Measurements from ENCODE around the gene TRPC6. TPM values are rescaled to one million over a fixed set of nuclear protein-coding genes. Genes with fewer than 3 reads are reported as not detected.

The TRPC6 gene
- 0.19 TPM for total RNA-seq
- long read RNA-seq, result 0 reads

DNA sequence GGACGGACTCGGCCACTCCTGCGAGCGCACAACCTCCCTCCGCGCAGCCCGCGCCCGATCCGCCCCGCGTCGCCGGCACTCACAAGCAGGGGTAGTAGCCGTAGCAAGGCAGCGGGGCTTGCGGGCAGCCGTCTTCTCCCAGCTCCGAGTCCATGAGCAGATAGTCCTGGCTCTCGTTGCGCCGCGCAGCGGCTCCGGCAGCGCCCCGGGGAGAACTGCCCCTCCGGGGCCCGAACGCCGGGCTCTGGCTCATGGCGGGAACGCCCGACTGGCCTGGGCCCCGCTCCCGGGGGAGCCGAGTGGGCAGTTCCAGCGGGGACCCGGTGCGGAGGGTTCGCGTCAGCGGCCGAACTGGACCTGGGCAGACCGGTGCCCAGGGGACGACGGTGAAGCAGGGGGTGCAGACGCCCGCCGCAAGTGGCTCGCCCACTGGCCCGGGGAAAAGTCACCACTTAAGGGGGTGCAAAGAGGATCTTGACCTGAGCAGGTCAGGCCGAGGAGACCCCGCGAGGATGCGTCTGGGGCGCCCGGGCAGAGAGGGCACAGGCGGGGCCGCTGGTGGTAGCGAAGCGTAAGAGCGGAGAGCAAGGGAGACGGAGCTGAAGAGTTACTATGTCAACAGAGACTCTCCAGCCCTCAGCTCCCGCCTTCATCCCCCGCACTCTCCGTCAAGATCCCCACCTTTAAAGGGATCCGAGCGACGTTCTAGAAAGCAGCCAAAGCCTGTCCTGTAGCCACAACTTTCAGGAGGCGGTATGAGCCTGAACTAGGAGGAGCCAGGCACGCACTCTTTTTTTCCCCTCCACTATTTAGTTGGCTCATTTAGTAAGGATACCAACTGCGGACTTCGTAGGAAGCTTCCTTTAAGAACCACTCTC, at the start of gene TRPC6:
Gene TRPC6 (minus strand): TSS at position 757 of the 878 bp plus-strand sequence. CDS start 504 bp downstream, at position 253.
- ATAC-seq, result peak; percentile 62
- intact Hi-C loops (cut with DNase I), result no loop called here

DNA sequence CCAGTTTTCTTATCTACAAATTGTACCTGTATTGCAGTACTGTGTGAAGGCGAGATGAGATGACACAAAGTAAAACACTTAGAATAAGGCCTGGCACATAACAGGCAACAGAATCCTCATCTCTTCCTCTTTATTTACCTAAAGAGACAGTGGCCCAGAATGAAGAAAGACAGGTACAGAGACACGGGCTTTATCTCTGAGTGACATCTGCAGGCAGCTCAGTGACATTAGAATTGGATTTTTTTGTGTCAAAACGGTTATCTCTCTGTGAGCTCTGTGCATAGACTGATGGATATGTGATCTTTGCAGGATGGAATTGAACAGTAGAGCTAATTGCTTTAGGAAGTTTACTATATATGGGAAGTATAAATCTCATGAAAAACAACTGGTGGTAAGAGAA, 36.2 kb upstream of the TRPC6 start:
- DNase-seq (ENCODE audit: missing footprints), result no peak
- ATAC-seq, result no peak
- intact Hi-C loops (cut with DNase I), result no loop called here

More for the DNA sequence above, at the start of gene TRPC6:
- peak; percentile 55 for DNase-seq (ENCODE audit: missing footprints)

DNA sequence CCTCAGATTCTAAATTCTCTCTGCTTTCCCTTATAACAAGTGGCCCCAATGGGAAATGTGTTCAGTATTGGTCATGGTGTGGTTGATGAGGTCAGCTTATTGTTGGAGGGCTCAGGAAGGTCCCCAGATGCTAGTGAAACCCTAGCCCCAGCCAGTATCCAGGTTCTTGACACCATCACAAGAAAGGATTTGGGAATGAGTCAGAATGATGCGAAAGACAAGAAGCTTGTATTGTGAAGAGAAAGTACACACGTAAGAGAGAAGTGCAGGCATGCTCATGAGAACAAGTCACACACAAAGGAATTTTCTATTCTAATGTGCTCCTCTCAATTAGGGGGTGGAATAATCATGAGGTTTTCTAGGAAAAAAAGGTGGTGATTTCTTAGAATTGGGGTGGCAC, 34.9 kb upstream of the TRPC6 start:
- DNase-seq (ENCODE audit: missing footprints), result no peak
- no peak for ATAC-seq
- intact Hi-C loops (cut with DNase I), result no loop called here

DNA sequence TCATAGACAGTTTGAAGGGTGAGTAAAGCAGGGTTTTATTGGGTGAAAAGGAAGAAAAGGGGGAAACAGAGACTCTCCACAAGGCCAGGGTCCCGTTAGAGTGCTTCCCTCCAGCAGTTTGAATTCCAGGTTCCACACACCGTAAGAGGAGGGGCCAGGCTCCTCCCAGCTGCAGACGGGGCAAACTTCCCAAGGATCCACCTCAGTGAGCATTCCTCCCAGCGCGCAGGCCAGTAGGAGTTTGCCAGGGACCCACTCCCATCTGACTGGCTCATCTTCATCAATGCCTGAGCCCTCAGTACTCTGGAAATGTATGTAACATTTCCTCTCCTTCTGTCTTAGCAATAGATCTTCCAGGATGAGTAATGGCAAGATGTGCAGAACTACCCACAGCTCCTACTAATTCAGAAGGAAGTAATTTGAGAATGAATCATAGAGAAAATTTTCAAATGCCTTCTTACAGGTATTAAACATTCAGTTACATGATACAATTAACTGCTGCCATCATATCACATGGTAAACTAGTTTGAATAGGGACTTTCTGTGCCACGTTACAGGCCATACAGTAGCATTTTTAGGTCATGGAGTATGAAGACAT, 34.0 kb upstream of the TRPC6 start:
- DNase-seq (ENCODE audit: missing footprints), result no peak
- intact Hi-C loops (cut with DNase I), result no loop called here
- no peak for ATAC-seq

DNA sequence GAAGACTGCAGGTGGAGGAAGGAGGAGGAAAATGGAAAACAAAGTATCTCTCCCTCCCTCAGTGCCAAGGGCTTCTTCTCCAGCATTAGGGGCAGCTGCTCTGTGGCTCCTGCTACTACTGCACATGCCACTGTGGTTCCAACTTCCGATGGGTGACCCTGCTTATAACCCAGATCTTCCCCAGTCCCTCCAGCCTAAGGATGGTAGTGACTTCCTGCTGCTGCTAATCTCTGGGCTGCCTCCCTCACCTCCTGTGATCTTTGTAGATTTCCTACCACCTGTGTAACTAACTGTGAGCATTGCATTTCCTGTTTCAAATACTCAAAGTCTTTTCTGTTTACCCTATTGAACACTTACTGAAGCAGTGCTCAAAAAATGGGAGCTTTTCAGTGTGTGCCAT, 28.7 kb upstream of the TRPC6 start:
- ATAC-seq (no peak), DNase-seq (ENCODE audit: missing footprints) (no peak)
- intact Hi-C loops (cut with DNase I), result no loop called here

DNA sequence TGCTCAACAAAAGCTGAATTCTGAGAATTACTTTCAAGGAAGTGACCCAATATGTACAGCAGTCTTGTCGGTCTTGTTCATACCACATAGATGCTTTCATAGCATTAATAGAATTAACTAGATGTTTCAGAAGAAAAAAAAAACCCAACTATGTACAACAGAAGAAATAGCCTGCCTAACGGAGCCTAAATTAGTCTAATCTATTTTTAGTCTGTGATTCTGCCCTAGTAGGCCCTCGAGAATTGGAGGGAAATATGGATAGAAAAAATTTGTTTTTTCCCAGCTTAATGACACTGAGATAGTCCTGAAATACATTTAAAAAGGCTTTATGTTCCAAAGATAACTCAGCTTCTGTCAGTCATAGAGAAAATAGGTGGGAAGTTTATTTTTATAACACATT, 17.1 kb upstream of the TRPC6 start:
- DNase-seq (ENCODE audit: missing footprints) (no peak), ATAC-seq (no peak)
- intact Hi-C loops (cut with DNase I), result no loop called here

DNA sequence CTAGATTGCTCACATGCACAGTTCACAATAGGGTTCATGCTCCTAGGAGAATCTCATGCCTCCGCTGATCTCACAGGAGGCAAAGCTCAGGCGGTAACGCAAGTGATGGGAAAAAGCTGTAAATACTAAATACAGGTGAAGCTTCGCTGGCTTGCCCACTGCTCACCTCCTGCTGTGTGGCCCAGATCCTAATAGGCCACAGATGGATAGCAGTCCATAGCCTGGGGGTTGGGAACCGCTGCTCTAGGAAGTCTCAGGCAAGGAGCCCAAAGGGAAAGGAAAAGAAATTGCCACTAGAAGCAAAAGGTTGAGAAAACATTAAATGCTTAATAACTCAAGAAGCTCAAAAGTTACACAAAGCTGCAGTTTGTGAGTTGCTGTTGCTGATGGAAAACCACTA, 3.2 kb upstream of the TRPC6 start:
- DNase-seq (ENCODE audit: missing footprints), result no peak
- intact Hi-C loops (cut with DNase I), result no loop called here

DNA sequence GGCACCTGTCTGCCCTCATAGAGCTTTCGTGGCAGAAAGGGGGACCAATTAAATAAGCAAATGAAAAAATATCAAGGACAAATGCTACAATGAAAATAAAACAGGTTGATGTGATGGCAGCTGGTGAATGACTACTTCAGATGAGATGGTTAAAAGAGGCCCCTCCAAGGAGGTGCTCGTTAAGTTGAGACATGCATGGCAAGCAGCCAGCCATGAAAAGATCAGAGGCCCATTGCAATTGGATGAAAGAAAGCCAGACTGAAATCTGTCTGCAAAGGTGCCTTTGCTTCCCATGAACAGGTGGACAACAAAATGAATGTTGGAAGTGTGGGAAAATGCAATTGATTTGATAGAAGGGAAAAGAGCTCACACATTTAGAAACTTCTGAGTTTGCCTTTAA, 848 bp upstream of the TRPC6 start:
- DNase-seq (ENCODE audit: missing footprints) (no peak), ATAC-seq (no peak)
- intact Hi-C loops (cut with DNase I), result no loop called here

More for the DNA sequence above, 3.2 kb upstream of the TRPC6 start:
- no peak for ATAC-seq

DNA sequence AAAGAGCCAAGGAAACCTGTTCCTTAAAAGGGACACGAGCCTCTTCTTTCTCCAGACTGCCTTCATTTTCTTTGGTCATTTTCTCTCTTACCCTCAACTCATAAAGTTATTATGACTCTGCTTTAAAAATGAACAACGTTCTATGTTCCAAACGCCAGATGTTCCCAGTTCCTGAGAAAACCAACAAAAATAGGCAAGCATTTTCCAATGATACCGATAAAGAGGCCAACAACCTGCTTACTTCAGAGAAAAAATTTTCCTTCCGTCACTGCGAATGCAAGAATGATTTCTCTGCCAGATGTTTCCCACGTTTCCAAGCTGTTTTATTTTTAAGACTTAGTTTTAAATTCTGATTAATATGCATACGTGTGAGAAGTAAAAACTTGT, 315 bp upstream of the TRPC6 start:
- no peak for ATAC-seq
- intact Hi-C loops (cut with DNase I), result no loop called here
- DNase-seq (ENCODE audit: missing footprints), result no peak

DNA sequence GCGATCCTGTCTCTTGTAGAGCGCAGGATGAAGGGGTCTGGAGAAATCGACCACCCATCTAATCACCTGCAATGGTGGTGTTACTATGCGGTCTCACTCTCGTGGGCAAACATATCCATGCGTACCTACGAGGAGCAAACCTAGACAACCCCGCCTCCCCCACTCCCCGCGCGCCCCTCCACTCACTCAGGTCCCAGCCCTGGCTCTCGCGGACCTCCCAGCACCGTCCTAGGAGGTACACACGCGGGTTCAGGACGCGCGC, 887 bp downstream of the TRPC6 start:
- intact Hi-C loops (cut with DNase I), result no loop called here
- DNase-seq (ENCODE audit: missing footprints) (no peak), ATAC-seq (no peak)

DNA sequence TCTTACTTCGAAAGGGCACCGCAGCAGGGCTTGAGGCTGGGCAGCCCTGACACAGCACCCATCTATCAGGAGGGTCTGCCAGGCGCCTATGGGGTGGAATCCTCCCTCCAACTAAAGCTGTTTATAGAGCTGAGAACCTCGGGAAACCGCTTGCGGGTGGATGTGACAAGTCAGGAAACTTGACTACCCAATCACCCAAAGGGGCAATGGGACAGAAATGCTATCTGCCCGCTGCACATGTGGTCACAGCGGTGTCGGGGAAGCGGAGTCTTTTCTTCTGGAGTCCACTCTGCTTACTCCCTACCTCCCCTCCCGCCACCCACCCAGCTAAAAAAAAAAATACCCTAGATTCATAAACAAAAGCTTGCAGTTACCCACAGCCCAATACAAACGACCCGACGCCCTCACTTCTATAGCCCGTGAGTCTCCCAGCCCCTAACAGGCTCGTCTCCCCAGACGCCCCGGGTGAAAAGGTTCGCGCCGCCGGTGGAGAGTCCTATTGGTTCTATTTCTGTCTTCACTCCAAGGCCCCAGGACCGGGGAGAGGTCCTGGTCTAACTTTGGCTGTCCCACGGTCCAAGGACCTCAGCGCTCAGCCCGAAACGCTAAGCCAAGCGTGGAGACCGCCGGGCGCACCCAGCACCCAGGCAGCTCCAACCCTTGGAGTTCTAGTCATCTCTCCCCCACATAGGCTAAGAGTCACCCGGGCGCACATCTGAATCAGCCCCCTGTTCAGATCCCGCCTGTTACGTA, 1.4 kb downstream of the TRPC6 start:
- DNase-seq (ENCODE audit: missing footprints) (no peak), ATAC-seq (peak; percentile 26)
- intact Hi-C loops (cut with DNase I), result no loop called here

DNA sequence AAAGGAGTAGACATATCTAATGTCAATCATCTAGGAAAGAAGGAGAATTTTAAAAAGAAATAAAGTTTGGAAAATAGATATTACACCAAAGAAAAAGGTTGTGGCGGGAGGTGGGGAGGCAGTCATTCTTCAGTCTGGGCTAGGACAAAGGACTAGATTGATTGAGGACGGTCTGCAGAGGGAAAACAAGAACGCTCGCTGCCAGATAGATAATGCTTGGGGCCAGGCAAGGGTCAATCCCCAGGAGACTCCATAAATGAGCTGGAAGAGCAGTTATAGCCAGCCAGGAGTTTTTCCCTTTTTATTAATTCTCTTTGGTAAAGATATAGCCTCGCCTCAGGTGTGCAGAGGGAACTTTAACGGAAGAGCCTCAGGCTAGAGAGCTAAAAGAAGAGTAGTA, 6.3 kb downstream of the TRPC6 start:
- no peak for ATAC-seq
- DNase-seq (ENCODE audit: missing footprints), result no peak
- intact Hi-C loops (cut with DNase I), result no loop called here

DNA sequence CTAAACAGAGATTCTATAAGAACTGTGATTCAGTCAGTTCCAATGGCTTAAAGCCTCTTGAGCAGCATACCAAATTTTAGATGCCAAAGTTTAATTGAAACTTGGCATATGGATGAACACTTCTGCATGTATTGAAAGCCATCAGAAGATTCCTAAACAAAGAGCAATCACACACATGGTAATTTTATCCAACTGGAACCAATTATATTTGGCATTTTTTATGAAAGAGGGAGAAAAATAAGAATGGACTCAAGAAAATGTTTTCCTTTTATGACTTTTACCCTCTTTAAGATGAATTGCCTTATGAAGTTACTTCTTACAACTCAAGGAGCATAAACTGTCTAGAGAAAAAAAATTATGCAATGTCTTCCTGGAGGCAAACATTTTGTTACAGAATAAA, 7.4 kb downstream of the TRPC6 start:
- no peak for ATAC-seq
- intact Hi-C loops (cut with DNase I), result no loop called here
- DNase-seq (ENCODE audit: missing footprints), result no peak

DNA sequence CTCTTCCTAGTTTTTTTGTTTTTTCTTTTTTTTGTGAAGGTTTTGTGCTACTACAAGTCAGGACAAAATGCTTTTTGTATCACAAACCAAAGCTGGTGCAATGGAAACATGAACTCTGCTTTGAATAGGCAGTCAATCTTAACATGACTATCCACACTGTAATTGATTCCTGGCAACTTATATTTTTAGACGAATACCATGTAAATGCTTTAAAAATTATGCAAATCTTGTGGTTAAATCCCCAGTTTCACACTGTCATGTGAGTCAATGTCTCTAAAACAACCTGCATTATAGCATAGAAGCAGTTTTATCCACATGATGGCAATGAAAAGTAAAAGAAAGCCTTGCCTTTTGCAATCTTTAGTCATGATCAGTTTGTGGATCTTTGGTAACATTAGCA, 8.9 kb downstream of the TRPC6 start:
- no peak for ATAC-seq
- intact Hi-C loops (cut with DNase I), result no loop called here
- no peak for DNase-seq (ENCODE audit: missing footprints)

DNA sequence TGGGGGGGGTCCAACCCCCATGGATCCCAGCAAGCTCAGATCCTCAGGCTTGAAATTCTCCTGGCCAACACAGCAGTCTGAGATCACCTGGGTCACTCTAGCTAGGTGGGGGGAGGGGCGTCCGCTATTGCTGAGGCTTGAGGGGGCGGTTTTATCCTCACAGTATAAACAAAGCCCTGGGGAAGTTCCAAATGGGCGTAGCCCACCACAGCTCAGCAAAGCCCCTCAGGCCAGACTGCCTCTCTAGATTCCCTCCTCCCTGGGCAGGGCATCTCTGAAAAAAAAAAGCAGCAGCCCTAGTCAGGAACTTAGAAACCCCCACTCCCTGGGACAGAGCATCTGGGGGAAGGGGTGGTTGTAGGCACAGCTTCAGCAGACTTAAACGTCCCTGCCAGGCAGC, 16.7 kb downstream of the TRPC6 start:
- ATAC-seq (no peak), DNase-seq (ENCODE audit: missing footprints) (no peak)
- intact Hi-C loops (cut with DNase I), result no loop called here

DNA sequence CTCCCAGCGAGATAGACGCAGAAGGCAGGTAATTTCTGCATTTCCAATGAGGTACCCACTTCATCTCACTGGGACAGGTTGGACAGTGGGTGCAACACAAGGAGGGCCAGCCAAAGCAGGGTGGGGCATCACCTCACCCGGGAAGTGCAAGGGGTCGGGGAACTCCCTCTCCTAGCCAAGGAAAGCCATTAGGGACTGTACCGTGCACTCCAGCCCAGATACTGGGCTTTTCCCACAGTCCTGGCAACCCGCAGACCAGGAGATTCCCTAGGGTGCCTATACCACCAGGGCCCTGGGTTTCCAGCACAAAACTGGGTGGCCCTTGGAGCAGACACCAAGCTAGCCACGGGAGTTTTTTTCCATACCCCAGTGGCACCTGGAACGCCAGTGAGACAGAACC, 17.2 kb downstream of the TRPC6 start:
- ATAC-seq (no peak), DNase-seq (ENCODE audit: missing footprints) (no peak)
- intact Hi-C loops (cut with DNase I), result no loop called here

DNA sequence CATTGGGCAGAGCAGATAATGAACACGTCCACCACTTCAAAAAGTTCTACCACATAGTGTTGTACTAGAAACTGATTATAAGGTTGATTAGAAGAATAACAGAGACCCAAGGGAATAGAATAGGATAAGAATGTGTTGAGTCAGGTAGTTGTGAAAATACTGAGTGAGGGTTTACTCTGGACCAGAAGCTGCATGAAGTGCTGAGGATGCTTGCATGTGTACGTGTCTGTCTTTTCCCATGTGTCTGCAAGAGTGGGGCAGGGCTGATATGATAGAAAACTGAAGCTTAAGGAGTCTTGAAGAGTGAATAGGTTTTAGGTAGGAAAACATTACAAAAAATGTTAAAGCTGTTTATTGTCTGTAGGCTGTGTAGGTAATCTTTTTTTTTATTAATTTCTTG, 20.6 kb downstream of the TRPC6 start:
- no peak for ATAC-seq
- intact Hi-C loops (cut with DNase I), result no loop called here
- no peak for DNase-seq (ENCODE audit: missing footprints)

DNA sequence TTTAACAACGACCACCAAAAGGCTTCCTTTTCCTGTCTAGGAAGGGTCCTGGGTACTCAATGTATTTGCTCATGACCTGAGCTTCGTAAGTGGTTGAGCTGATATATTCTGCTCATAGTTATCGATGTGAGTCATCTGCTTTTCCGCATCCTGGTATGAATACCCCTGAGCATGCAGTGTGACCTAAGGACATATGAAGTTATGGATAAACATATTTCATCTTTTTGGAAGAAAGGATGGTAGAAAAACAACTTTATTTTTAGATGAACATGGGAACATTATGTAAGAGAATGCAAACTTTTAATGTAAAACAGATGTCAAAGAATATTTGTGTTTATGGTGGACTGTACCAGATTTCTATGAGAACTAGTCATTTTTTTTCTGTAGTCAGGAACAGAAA, 28.4 kb downstream of the TRPC6 start:
- intact Hi-C loops (cut with DNase I), result no loop called here
- no peak for ATAC-seq
- no peak for DNase-seq (ENCODE audit: missing footprints)

DNA sequence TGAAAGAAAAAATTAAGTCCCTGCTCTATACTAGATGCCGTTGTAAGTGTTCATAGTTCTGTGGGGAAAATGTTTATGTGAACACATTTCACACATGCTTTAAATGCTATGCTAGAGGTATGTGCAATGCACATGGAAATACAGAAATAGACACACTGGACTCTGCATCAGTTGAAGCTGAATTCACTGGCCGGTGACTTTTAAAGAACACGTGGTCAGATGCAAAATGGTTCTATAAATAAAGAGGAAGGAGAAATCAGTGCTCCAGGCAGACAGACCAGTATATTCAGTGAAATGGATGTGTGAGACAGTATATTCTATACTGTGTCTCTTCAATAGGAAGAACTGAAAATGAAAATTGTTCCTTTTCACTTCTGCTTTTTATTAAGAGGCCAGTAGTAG, 29.9 kb downstream of the TRPC6 start:
- no peak for DNase-seq (ENCODE audit: missing footprints)
- intact Hi-C loops (cut with DNase I), result no loop called here
- ATAC-seq, result no peak

DNA sequence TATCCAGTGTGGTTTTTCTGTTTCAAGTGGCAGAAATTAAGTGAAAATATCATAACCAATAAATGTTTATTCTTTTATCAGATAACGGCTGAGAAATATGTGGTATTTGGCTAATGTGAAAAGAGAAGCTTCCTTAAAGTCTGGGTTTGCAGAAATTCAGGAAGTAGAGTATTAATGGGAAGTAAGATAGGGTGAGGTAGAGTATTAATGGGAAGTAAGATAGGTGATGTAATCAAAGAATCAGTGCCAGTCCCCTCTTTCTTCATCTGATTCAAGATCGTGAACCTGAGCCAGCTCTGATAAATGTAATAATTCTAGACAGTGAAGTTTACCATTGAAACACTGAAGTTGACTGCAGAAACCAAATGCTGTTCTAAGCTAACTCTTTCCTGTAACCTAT, 30.9 kb downstream of the TRPC6 start:
- ATAC-seq (no peak), DNase-seq (ENCODE audit: missing footprints) (no peak)
- intact Hi-C loops (cut with DNase I), result no loop called here

All from Right ventricle myocardium inferior (tissue), 1 donor.